Mesendoderm (in vitro differentiated cells): ENCODE measurements around the gene SUPT6H.

Experiments used
- DNase-seq: peaks from one replicate; pipeline ENCODE4 v3.0.0; 2013
- H2AK5ac ChIP-seq: 2 replicates; pipeline ENCODE4 v1.6.1; 2013; ENCODE audit warnings: low read length, inconsistent platforms
- H2BK120ac ChIP-seq: 2 replicates; pipeline ENCODE4 v1.6.1; 2013; ENCODE audit warnings: low read depth, mild to moderate bottlenecking, low read length, moderate library complexity, mixed read lengths
- H2BK15ac ChIP-seq: replicated peaks from 2 replicates; pipeline ENCODE4 v1.6.1; 2013; ENCODE audit warnings: low read depth, mild to moderate bottlenecking, moderate library complexity
- H2BK5ac ChIP-seq: 2 replicates; pipeline ENCODE4 v1.6.1; 2013; ENCODE audit warnings: low read length, inconsistent platforms
- H3K18ac ChIP-seq: 2 replicates; pipeline ENCODE4 v1.6.1; 2013; ENCODE audit warnings: mild to moderate bottlenecking, low read length, mixed read lengths
- H3K23ac ChIP-seq: one replicate; pipeline ENCODE4 v1.6.1; 2013; ENCODE audit warnings: low read length
- H3K27ac ChIP-seq: 2 replicates; pipeline ENCODE4 v1.5.1; 2013; ENCODE audit warnings: low read depth, mild to moderate bottlenecking, inconsistent platforms, low read length, moderate library complexity
- H3K27me3 ChIP-seq: 2 replicates; pipeline ENCODE4 v1.6.1; 2013; ENCODE audit warnings: low read length, control low read depth, mild to moderate bottlenecking, inconsistent platforms; ENCODE audit not compliant: insufficient read depth, poor library complexity
- H3K36me3 ChIP-seq: 2 replicates; pipeline ENCODE4 v1.6.1; 2013; ENCODE audit warnings: low read length, inconsistent platforms; ENCODE audit not compliant: control insufficient read depth, insufficient read depth
- H3K4ac ChIP-seq: one replicate; pipeline ENCODE4 v1.6.1; 2013; ENCODE audit warnings: low read depth, mild to moderate bottlenecking, low read length, moderate library complexity
- H3K4me1 ChIP-seq: 2 replicates; pipeline ENCODE4 v1.6.1; 2013; ENCODE audit warnings: low read depth, low read length, inconsistent platforms; ENCODE audit not compliant: control insufficient read depth
- H3K4me2 ChIP-seq: 2 replicates; pipeline ENCODE4 v1.6.1; 2013; ENCODE audit warnings: low read length
- H3K4me3 ChIP-seq: 2 replicates; pipeline ENCODE4 v1.5.1; 2013; ENCODE audit warnings: mild to moderate bottlenecking, low read length
- H3K56ac ChIP-seq: one replicate; pipeline ENCODE4 v1.6.1; 2013; ENCODE audit warnings: low read length
- H3K79me1 ChIP-seq: 2 replicates; pipeline ENCODE4 v1.6.1; 2013; ENCODE audit warnings: low read length, inconsistent platforms
- H3K79me2 ChIP-seq: 2 replicates; pipeline ENCODE4 v1.6.1; 2013; ENCODE audit warnings: mild to moderate bottlenecking, low read length; ENCODE audit not compliant: control insufficient read depth, insufficient read depth
- H3K9ac ChIP-seq: 2 replicates; pipeline ENCODE4 v1.6.1; 2013; ENCODE audit warnings: low read length, inconsistent platforms
- H4K5ac ChIP-seq: one replicate; pipeline ENCODE4 v1.6.1; 2013; ENCODE audit warnings: low read length
- H4K8ac ChIP-seq: one replicate; pipeline ENCODE4 v1.6.1; 2013; ENCODE audit warnings: low read depth, mild to moderate bottlenecking, control low read depth, low read length, moderate library complexity
- WGBS: extraction: QIAGEN DNeasy Blood & Tissue Kit; methylation state at CpG from one replicate; pipeline ENCODE4 v1.1.7; 2013; ENCODE audit warnings: low lambda C conversion rate, missing lambda C conversion rate; ENCODE audit not compliant: insufficient coverage; ENCODE audit errors: extremely low coverage; 5-methylcytosine and 5-hydroxymethylcytosine counted together

SUPT6H gene

DNA sequence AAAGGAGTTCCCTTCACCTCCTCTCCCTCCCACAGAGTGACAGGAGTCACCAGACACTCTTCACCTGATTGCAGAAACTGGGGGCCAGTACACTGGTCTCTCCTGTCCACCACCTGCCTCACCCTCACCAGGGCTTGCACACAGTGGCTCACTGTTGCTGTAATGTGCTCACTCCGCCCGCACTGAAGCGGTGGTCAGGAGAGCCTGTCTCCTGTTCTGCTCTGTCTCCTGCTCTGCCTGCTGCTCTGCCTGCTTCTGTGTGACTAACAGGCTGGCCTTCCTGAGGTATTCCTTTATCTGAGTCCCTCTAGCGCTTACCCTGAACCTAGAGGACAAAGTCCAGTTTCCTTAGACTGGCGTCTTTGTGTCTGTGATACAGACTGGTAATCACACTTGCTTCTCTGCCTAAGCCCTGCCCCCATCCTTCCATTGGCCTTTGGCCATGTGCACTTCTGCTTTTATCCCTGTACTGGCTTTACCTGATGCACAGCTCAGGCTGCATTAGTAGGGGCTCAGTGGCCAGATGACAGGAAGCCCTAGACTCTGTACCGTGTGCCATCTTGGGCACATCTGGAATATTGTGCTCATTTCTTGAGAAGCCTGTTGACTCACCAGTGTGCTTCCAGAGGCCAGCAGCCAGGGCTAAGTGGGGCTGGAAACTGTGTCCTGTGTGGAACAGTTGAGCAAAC lies 36.4 kb downstream of the SUPT6H start:
- Histone ChIP-seq H2BK5ac (no peak overlapping the region), H3K4me3 (no peak overlapping the region), H3K79me2 (no peaks in the 10 kb centered on the region), H3K36me3 (peaks cover 46% of the 10 kb centered on the region), H4K8ac (no peak overlapping the region), H3K23ac (no peak overlapping the region), H3K27me3 (no peaks in the 10 kb centered on the region), H3K18ac (no peak overlapping the region), H3K4me2 (no peak overlapping the region), H4K5ac (no peak overlapping the region), H3K4ac (no peak overlapping the region), H3K79me1 (no peaks in the 10 kb centered on the region), H3K27ac (no peak overlapping the region), H2BK120ac (no peak overlapping the region), H3K9ac (no peak overlapping the region), H3K4me1 (no peaks in the 10 kb centered on the region), H2BK15ac (no peak overlapping the region), H2AK5ac (no peak overlapping the region), H3K56ac (no peak overlapping the region)
- DNase-seq, result no peak
- whole genome bisulfite sequencing, result no CpG with 5 or more reads among the region's 6 CpGs

DNA sequence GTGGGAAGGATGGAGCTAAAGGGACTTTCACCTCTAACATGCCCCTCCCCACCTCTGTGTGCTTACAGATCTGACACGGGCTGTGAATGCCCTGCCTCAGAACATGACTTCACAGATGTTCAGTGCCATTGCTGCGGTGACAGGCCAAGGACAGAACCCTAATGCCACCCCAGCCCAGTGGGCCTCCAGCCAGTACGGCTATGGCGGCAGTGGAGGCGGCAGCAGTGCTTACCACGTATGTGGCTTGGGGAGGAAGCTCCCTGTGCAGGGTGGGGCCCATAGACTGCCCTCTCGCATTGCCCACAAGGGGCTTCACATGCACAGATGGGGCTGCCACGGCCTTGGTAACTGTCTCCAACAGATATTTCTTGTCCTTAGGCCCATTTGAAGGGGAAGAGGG lies 38.3 kb downstream of the SUPT6H start:
- Histone ChIP-seq H2AK5ac (no peak overlapping the region), H3K9ac (no peak overlapping the region), H4K5ac (no peak overlapping the region), H3K18ac (no peak overlapping the region), H3K4me1 (no peaks in the 10 kb centered on the region), H2BK5ac (no peak overlapping the region), H3K56ac (no peak overlapping the region), H3K23ac (no peak overlapping the region), H3K27ac (no peak overlapping the region), H3K36me3 (peaks cover 40% of the 10 kb centered on the region), H3K27me3 (no peaks in the 10 kb centered on the region), H3K79me1 (no peaks in the 10 kb centered on the region), H2BK120ac (no peak overlapping the region), H2BK15ac (no peak overlapping the region), H3K4me2 (no peak overlapping the region), H3K79me2 (no peaks in the 10 kb centered on the region), H3K4ac (no peak overlapping the region), H4K8ac (no peak overlapping the region), H3K4me3 (no peak overlapping the region)
- DNase-seq, result no peak
- no CpG with 5 or more reads among the region's 8 CpGs for WGBS

DNA sequence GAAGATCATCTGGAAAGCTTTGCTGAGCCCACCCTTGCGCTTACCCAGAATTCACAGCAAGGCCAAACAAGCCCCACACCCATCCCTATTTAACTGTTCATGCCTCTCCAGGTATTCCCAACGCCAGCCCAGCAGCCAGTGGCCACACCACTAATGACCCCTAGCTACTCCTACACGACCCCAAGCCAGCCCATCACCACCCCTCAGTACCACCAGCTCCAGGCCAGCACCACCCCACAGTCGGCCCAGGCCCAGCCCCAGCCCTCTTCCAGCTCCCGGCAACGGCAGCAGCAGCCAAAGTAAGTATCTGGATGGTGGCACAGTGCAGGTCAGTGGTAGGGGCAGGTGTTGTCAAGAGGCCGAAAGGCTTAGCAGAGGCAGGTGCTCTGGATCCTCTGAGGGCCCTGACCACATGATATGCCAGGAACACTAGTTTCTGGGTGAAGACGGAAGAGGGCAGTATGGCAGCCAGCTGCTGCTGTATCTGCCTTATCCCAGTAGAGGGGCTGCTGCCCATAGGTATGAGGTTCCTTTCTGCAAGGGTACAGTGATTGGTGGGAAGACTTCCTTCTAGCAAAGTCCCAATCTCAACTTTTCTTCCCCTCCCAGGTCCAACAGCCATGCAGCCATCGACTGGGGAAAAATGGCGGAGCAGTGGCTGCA lies 39.0 kb downstream of the SUPT6H start:
- no peak overlapping the region for H2BK15ac ChIP-seq
- peaks cover 37% of the 10 kb centered on the region for H3K36me3 ChIP-seq
- no peaks in the 10 kb centered on the region for H3K79me1 ChIP-seq
- no peak overlapping the region for H3K23ac ChIP-seq
- H3K4me3 ChIP-seq, result no peak overlapping the region
- WGBS, result no CpG with 5 or more reads among the region's 10 CpGs
- H3K27me3 ChIP-seq, result no peaks in the 10 kb centered on the region
- no peak overlapping the region for H4K5ac ChIP-seq
- H2BK5ac ChIP-seq, result no peak overlapping the region
- H2AK5ac ChIP-seq, result no peak overlapping the region
- no peak overlapping the region for H3K4ac ChIP-seq
- H3K4me1 ChIP-seq, result no peaks in the 10 kb centered on the region
- no peak overlapping the region for H2BK120ac ChIP-seq
- H3K56ac ChIP-seq, result no peak overlapping the region
- DNase-seq, result no peak
- H4K8ac ChIP-seq, result no peak overlapping the region
- H3K9ac ChIP-seq, result no peak overlapping the region
- no peak overlapping the region for H3K18ac ChIP-seq
- no peaks in the 10 kb centered on the region for H3K79me2 ChIP-seq
- no peak overlapping the region for H3K4me2 ChIP-seq
- H3K27ac ChIP-seq, result no peak overlapping the region

DNA sequence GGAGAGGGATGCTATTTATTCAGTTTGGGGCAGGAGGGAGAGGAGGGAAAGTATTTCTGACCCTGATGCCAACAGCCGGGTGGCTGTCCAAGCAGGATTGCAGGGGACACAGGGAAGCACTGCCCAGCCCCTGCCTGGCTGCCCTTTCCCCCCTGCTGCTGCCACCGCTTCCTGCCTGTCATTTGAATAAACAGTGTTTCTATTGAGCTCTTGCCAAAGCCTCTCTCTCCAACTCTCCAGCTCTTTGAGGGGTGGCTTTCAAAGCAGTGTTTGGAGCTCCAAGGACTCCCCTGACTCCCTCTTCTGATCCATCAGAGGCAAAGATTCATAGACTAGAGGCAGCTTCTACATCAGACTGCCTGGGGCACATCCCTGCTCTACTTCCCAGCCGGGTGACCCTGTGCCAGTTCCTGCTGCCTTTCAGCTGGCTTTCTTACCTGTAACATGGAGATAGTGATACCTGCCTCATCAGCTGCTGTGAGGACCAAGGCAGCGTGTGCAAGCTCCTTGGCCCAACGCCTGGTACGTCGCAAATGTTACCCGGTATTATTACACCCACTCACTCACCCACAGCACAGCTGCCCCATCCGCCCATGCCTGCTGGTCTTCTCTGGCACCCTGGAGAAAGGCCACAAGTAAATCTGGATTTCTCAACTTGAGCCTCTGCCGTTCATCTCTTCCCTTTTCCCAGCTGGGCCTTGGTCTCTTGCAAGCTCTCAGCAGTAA lies 40.2 kb downstream of the SUPT6H start:
- Histone ChIP-seq H3K27ac (no peak overlapping the region), H3K4ac (no peak overlapping the region), H3K36me3 (peaks cover 32% of the 10 kb centered on the region), H3K9ac (no peak overlapping the region), H2BK120ac (no peak overlapping the region), H3K27me3 (no peaks in the 10 kb centered on the region), H3K56ac (no peak overlapping the region), H3K79me2 (no peaks in the 10 kb centered on the region), H4K8ac (no peak overlapping the region), H2AK5ac (no peak overlapping the region), H3K4me3 (no peak overlapping the region), H2BK5ac (no peak overlapping the region), H3K4me2 (no peak overlapping the region), H3K23ac (no peak overlapping the region), H3K4me1 (no peaks in the 10 kb centered on the region), H4K5ac (no peak overlapping the region), H2BK15ac (no peak overlapping the region), H3K18ac (no peak overlapping the region), H3K79me1 (no peaks in the 10 kb centered on the region)
- WGBS, result no CpG with 5 or more reads among the region's 10 CpGs
- DNase-seq, result no peak

DNA sequence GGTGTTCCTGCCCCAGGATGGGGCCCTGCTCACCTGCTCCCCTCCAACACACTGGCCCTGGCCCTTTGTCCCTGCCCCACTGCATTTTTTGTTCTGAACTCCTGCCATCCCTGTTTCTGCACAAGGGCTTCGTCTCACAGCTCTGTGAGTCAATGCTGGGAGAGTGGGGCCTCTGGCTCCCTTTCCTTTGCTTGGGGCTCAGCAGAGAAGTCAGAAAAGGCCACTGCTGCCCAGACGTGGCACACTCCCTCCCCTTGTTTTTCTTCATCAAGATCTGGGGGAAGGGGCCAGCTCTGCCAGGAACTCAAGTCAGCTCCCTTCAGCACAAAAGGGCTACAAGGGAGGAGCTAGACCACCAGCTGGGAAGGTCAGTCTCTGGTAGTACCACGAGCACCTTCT lies 40.7 kb downstream of the SUPT6H start:
- DNase-seq, result no peak
- H3K27me3 ChIP-seq, result no peaks in the 10 kb centered on the region
- H3K4me1 ChIP-seq, result no peaks in the 10 kb centered on the region
- no peak overlapping the region for H2BK5ac ChIP-seq
- WGBS, result no CpG with 5 or more reads among the region's 3 CpGs
- no peak overlapping the region for H3K4me3 ChIP-seq
- peaks cover 30% of the 10 kb centered on the region for H3K36me3 ChIP-seq
- H2AK5ac ChIP-seq, result no peak overlapping the region
- H2BK120ac ChIP-seq, result no peak overlapping the region
- no peak overlapping the region for H3K9ac ChIP-seq
- H4K5ac ChIP-seq, result no peak overlapping the region
- H3K4me2 ChIP-seq, result no peak overlapping the region
- H3K79me1 ChIP-seq, result no peaks in the 10 kb centered on the region
- no peak overlapping the region for H3K56ac ChIP-seq
- H3K18ac ChIP-seq, result no peak overlapping the region
- no peak overlapping the region for H4K8ac ChIP-seq
- no peaks in the 10 kb centered on the region for H3K79me2 ChIP-seq
- no peak overlapping the region for H3K23ac ChIP-seq
- no peak overlapping the region for H3K4ac ChIP-seq
- no peak overlapping the region for H2BK15ac ChIP-seq
- H3K27ac ChIP-seq, result no peak overlapping the region
